ENCODE measurements around the gene MAPT. TPM values are rescaled to one million over a fixed set of nuclear protein-coding genes. Genes with fewer than 3 reads are reported as not detected.

The MAPT gene
- total RNA-seq, 1 experiment from 2014 or later = 1.6 TPM

DNA sequence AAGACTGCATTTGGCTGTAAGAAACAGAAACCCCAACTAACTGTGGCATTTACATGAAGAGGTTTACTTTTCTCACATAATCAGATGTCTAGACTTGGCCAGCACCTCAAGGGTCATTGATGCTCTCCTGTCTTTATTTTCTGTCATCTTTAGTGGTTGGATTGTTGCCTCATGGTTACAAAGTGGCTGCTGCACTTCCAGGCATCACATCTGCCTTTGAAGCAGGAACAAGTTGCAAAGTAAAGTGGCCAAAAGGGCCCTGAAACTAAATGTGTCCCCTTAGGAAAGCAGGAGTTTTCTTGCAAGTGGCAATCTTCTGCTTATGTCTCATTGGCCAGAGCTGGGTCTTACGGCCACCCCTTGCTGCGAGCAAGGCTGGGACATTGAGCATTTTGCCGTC, 78.2 kb downstream of the MAPT start:
- TF ChIP-seq, protein P1, sequence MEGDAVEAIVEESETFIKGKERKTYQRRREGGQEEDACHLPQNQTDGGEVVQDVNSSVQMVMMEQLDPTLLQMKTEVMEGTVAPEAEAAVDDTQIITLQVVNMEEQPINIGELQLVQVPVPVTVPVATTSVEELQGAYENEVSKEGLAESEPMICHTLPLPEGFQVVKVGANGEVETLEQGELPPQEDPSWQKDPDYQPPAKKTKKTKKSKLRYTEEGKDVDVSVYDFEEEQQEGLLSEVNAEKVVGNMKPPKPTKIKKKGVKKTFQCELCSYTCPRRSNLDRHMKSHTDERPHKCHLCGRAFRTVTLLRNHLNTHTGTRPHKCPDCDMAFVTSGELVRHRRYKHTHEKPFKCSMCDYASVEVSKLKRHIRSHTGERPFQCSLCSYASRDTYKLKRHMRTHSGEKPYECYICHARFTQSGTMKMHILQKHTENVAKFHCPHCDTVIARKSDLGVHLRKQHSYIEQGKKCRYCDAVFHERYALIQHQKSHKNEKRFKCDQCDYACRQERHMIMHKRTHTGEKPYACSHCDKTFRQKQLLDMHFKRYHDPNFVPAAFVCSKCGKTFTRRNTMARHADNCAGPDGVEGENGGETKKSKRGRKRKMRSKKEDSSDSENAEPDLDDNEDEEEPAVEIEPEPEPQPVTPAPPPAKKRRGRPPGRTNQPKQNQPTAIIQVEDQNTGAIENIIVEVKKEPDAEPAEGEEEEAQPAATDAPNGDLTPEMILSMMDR (IDR thresholded peaks at IDR 0.05; ENCODE audit: unreplicated experiment) = no peak
- CTCF ChIA-PET = no interaction called here
- no TSS peak for BruUV-seq (replicated peaks)

DNA sequence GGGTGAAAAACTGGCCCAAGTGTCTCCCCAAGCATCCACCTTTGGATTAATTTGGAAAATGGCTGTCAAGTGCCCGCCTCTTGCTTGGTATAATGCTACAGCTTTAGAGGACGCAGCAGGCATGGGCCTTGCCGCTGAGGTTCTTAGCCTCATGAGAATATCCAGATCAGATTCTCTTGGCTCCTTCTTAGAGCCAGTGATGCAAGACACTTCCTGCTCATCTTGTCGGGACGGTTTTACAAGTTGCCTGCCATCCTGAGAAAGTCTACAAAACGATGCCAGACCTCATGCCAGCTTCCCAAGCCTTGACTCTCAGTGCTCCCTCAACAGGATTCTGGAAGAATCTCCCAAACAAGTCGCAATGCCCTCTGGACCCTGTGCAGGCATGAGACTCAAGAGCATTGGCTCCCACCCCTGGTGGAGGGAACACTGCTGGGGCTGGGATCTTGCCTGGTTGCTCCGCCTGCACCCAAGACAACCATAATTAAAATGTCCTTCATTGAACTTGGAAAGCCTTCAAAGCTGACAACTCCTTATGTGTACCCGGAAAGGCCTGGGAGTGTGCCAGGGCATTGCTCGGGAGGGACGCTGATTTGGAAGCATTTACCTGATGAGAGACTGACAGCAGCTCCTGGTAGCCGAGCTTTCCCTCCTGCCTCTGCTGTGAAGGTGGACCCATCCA, 78.9 kb downstream of the MAPT start:
- Mint-ChIP-seq H3K27ac (ENCODE audit: unreplicated experiment) (no peak overlapping the region), H3K4me3 (ENCODE audit: low read depth, unreplicated experiment) (no peak overlapping the region), H3K9me3 (ENCODE audit: low read depth, unreplicated experiment) (peaks cover 8% of the 10 kb centered on the region), H3K36me3 (ENCODE audit: insufficient read depth, unreplicated experiment) (no peaks in the 10 kb centered on the region), H3K4me1 (ENCODE audit: low read depth, unreplicated experiment) (no peaks in the 10 kb centered on the region), H3K27me3 (ENCODE audit: unreplicated experiment) (peaks cover 73% of the 10 kb centered on the region)
- TF ChIP-seq, protein P1 (IDR thresholded peaks at IDR 0.05; ENCODE audit: unreplicated experiment) = no peak
- no peak for DNase-seq
- CTCF ChIA-PET = interaction anchor here (0.6 kb wide), 1 partner anchor 304 kb away, joined by 3 read pairs; no protein-coding TSS in a partner anchor
- no TSS peak for BruUV-seq (replicated peaks)
- intact Hi-C loops (cut with micrococcal nuclease; ENCODE audit: unreplicated experiment) = no loop called here

More for the DNA sequence above, 78.2 kb downstream of the MAPT start:
- intact Hi-C loops (cut with micrococcal nuclease; ENCODE audit: unreplicated experiment) = no loop called here
- no peaks in the 10 kb centered on the region for H3K4me1 Mint-ChIP-seq (ENCODE audit: low read depth, unreplicated experiment)
- H3K36me3 Mint-ChIP-seq (ENCODE audit: insufficient read depth, unreplicated experiment) = no peaks in the 10 kb centered on the region
- peaks cover 80% of the 10 kb centered on the region for H3K27me3 Mint-ChIP-seq (ENCODE audit: unreplicated experiment)
- H3K4me3 Mint-ChIP-seq (ENCODE audit: low read depth, unreplicated experiment) = no peak overlapping the region
- H3K9me3 Mint-ChIP-seq (ENCODE audit: low read depth, unreplicated experiment) = peaks cover 8% of the 10 kb centered on the region
- H3K27ac Mint-ChIP-seq (ENCODE audit: unreplicated experiment) = no peak overlapping the region
- no peak for DNase-seq

- CTCF ChIA-PET = interaction anchor here (0.6 kb wide), 1 partner anchor 289 kb away, joined by 6 read pairs; no protein-coding TSS in a partner anchor
- BruUV-seq (replicated peaks) = no TSS peak
- peaks cover 63% of the 10 kb centered on the region for H3K27me3 Mint-ChIP-seq (ENCODE audit: unreplicated experiment)
- TF ChIP-seq, protein P1 (IDR thresholded peaks at IDR 0.05; ENCODE audit: unreplicated experiment) = no peak
- H3K9me3 Mint-ChIP-seq (ENCODE audit: low read depth, unreplicated experiment) = peaks cover 8% of the 10 kb centered on the region
- H3K4me3 Mint-ChIP-seq (ENCODE audit: low read depth, unreplicated experiment) = no peak overlapping the region
- H3K36me3 Mint-ChIP-seq (ENCODE audit: insufficient read depth, unreplicated experiment) = no peaks in the 10 kb centered on the region
- intact Hi-C loops (cut with micrococcal nuclease; ENCODE audit: unreplicated experiment) = no loop called here
- no peak overlapping the region for H3K27ac Mint-ChIP-seq (ENCODE audit: unreplicated experiment)
- H3K4me1 Mint-ChIP-seq (ENCODE audit: low read depth, unreplicated experiment) = no peaks in the 10 kb centered on the region
- DNase-seq = no peak
These were observed 79.8 kb downstream of the MAPT start for GRCh38 chr17:45973946-45974859.

- peaks cover 2% of the 10 kb centered on the region for H3K9me3 Mint-ChIP-seq (ENCODE audit: low read depth, unreplicated experiment)
- no peaks in the 10 kb centered on the region for H3K36me3 Mint-ChIP-seq (ENCODE audit: insufficient read depth, unreplicated experiment)
- TF ChIP-seq, protein P1 (IDR thresholded peaks at IDR 0.05; ENCODE audit: unreplicated experiment) = no peak
- no peaks in the 10 kb centered on the region for H3K4me1 Mint-ChIP-seq (ENCODE audit: low read depth, unreplicated experiment)
- H3K27ac Mint-ChIP-seq (ENCODE audit: unreplicated experiment) = no peak overlapping the region
- no peak for DNase-seq
- no TSS peak for BruUV-seq (replicated peaks)
- intact Hi-C loops (cut with micrococcal nuclease; ENCODE audit: unreplicated experiment) = no loop called here
- H3K4me3 Mint-ChIP-seq (ENCODE audit: low read depth, unreplicated experiment) = no peak overlapping the region
- peaks cover 56% of the 10 kb centered on the region for H3K27me3 Mint-ChIP-seq (ENCODE audit: unreplicated experiment)
- CTCF ChIA-PET = no interaction called here
These were observed 80.7 kb downstream of the MAPT start for GRCh38 chr17:45974916-45975630.

Data from Calu3 (cell line).